ENCODE measurements around the gene MAP1S.

DNA sequence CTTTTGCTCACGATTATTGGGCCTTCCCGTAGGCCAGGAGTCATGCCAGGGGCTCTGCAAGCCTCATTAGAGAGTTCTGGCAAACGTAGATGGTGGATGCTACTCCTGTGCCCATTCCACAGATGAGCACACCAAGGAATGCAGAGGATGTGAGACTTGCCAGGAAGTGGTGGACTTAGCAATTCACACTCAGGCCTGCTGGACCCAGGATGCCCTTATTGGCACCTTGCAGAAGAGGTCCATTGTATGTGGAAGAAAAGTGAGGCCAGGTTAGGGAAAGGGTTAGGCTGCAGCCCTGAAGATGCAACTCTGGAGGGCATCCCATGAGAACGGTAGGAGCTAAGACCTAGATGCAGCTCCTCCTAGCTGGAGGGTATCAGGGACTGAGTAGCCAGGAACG lies 37.0 kb upstream of the MAP1S start:
- TF ChIP-seq GATA2 (IDR thresholded peaks at IDR 0.05; ENCODE audit: low read depth, low read length) (no peak), GATA3 (IDR thresholded peaks at IDR 0.05; ENCODE audit: low read depth, low read length) (no peak)
